ENCODE measurements around the gene DLGAP1. TPM values are rescaled to one million over a fixed set of nuclear protein-coding genes. Genes with fewer than 3 reads are reported as not detected.

Gene DLGAP1
- total RNA-seq, 6 experiments from 2014 or later = 0.19 to 1.3 (median 0.62) TPM

DNA sequence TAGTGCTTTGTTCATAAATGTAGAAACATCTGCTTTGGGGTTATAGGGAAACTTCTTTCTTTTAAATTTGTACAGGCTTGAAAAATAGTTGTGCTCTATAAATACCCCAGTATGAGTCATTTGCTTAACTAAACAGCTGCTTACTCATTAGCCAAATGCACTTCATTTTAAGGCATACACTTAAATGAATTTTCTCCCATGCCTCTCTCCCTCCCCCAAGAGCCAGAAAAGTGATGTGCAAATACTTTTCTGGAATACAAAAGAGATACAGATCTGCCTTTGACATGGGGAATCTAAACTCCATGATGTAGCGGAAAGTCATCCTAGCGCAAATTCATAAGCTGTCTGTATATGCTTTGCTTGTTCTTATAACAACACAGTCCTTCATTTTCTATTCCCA is 469.4 kb downstream of the DLGAP1 start:
- H3K27ac Mint-ChIP-seq = peak overlapping the region; percentile 87
- H3K4me1 Mint-ChIP-seq (ENCODE audit: low read depth) = peaks cover 62% of the 10 kb centered on the region
- 0 out of 2 replicates have a peak, but pooled peaks cover 7% of the 10 kb centered on the region for H3K36me3 Mint-ChIP-seq (ENCODE audit: low read depth)
- TF ChIP-seq, protein P1, sequence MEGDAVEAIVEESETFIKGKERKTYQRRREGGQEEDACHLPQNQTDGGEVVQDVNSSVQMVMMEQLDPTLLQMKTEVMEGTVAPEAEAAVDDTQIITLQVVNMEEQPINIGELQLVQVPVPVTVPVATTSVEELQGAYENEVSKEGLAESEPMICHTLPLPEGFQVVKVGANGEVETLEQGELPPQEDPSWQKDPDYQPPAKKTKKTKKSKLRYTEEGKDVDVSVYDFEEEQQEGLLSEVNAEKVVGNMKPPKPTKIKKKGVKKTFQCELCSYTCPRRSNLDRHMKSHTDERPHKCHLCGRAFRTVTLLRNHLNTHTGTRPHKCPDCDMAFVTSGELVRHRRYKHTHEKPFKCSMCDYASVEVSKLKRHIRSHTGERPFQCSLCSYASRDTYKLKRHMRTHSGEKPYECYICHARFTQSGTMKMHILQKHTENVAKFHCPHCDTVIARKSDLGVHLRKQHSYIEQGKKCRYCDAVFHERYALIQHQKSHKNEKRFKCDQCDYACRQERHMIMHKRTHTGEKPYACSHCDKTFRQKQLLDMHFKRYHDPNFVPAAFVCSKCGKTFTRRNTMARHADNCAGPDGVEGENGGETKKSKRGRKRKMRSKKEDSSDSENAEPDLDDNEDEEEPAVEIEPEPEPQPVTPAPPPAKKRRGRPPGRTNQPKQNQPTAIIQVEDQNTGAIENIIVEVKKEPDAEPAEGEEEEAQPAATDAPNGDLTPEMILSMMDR (IDR thresholded peaks at IDR 0.05) = no peak; the same call in 1 of the 2 replicates
- peak overlapping the region; percentile 53 for H3K4me3 Mint-ChIP-seq
- no peaks in the 10 kb centered on the region for H3K27me3 Mint-ChIP-seq (ENCODE audit: insufficient read depth)
- no peaks in the 10 kb centered on the region for H3K9me3 Mint-ChIP-seq
- DNase-seq = peak; percentile 91

DNA sequence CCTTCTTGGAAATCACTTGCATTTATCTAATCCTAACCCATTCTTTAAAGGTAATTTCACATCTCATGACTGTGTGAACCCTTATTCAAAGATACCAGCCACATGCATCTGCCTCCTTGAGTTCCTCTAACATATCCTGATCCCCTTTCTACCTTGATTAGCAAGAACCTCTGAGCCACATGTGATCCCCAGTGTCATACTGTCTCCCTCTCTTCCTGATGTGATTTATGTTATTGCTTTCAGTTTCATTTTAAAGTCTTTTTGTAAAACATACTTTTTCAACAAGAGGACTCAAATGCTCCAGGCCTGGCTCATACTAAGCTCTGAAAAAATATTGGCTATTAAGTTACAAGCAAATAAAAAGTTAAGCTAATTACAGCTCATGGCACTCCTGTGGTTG is 470.1 kb downstream of the DLGAP1 start:
- Mint-ChIP-seq H3K36me3 (ENCODE audit: low read depth) (0 out of 2 replicates have a peak, but pooled peaks cover 7% of the 10 kb centered on the region), H3K27ac (peak overlapping the region; percentile 87), H3K9me3 (no peaks in the 10 kb centered on the region), H3K27me3 (ENCODE audit: insufficient read depth) (peaks cover 1% of the 10 kb centered on the region; the same call in 1 of the 2 replicates), H3K4me3 (peak overlapping the region; percentile 53), H3K4me1 (ENCODE audit: low read depth) (peaks cover 62% of the 10 kb centered on the region)
- no peak for DNase-seq
- TF ChIP-seq, protein P1 (IDR thresholded peaks at IDR 0.05) = no peak

DNA sequence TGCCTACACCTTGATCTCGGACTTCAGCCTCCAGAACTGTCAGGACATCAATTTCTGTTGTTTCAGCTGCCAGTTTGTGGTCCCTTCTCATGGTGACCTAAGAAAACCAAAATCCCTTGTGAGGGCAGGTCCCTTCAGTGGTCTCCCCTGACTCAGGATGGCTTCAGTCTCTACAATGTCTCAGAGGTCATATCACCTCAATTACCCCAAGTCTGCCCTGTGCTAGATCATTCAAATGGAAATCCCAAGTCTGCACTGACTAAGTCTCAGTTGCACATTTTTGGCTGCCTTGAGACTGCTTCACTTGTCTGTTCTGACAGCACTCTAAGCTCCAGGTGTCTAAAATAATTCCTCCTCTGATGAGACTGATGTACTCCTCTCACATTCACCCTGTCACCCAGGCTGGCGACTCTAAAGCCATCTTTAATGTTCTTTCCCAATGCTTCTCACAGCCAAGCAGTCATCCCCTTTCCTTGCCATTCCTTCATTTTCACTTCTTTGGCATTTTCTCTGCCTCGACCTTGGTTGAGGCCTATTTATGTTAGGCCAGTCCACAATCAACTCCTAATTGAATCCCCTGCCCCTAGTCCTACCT is 470.8 kb downstream of the DLGAP1 start:
- Mint-ChIP-seq H3K27me3 (ENCODE audit: insufficient read depth) (peaks cover 1% of the 10 kb centered on the region; the same call in 1 of the 2 replicates), H3K36me3 (ENCODE audit: low read depth) (peaks cover 10% of the 10 kb centered on the region), H3K9me3 (peaks cover 4% of the 10 kb centered on the region), H3K4me1 (ENCODE audit: low read depth) (peaks cover 58% of the 10 kb centered on the region), H3K27ac (peak overlapping the region; percentile 87), H3K4me3 (peak overlapping the region; percentile 53)
- TF ChIP-seq, protein P1 (IDR thresholded peaks at IDR 0.05) = no peak
- DNase-seq = no peak

DNA sequence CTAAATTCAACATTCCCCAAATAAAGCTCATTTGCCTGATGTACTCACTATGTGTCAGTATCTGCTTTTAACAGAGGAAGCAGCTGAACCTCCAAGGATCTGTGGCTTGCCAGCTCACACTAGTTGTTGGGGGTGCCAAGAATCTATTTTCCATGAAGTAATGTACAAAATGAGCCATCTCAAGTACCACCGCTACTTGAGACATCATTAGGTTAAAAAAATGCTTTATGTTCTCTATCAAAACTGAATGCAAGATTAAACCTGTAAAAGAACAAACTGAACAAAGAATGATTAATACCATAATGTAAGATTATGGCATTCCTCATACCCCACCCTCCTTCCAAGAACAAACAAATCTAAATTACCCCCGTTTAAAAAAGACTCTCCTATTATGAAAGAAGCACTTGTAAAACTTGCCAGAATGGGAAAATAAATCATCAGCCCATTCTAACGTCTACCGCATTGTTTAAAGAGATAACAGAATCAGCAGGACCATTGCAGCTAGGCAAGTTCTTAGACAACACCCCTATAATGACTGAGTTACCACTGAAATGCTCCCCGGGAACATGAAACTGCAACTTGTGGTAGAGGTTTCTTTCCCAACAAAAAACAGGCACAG is 471.6 kb downstream of the DLGAP1 start:
- H3K27ac Mint-ChIP-seq = peak overlapping the region; percentile 87
- peak; percentile 92 for DNase-seq
- TF ChIP-seq, protein P1 (IDR thresholded peaks at IDR 0.05) = no peak
- H3K9me3 Mint-ChIP-seq = peaks cover 10% of the 10 kb centered on the region
- H3K4me3 Mint-ChIP-seq = peak overlapping the region; percentile 53
- H3K4me1 Mint-ChIP-seq (ENCODE audit: low read depth) = peaks cover 53% of the 10 kb centered on the region
- H3K36me3 Mint-ChIP-seq (ENCODE audit: low read depth) = peaks cover 17% of the 10 kb centered on the region
- peaks cover 1% of the 10 kb centered on the region; the same call in 1 of the 2 replicates for H3K27me3 Mint-ChIP-seq (ENCODE audit: insufficient read depth)

DNA sequence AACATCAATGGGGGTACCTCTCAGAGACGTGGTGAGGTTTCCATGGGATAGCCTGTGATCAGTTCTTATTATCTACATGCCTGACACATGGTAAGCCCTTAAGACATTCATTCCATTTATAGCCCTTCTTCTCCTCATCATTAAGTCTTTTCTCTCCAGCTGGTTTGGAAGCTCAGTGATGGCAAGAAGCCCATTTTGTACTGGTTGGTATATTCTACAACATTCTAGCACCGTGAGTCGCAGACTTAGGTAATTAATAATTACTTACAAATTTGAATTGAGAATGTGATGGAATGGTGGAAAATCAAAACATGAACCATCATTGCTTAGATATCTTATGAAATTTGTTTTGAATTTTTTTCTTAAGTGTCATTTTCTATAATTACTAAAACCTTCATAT is 472.6 kb downstream of the DLGAP1 start:
- Mint-ChIP-seq H3K27ac (no peak overlapping the region), H3K9me3 (peaks cover 14% of the 10 kb centered on the region), H3K4me1 (ENCODE audit: low read depth) (peaks cover 53% of the 10 kb centered on the region), H3K36me3 (ENCODE audit: low read depth) (peaks cover 21% of the 10 kb centered on the region), H3K4me3 (peak overlapping the region; percentile 1; the same call in 1 of the 2 replicates), H3K27me3 (ENCODE audit: insufficient read depth) (peaks cover 1% of the 10 kb centered on the region; the same call in 1 of the 2 replicates)
- peak; percentile 23 for DNase-seq
- TF ChIP-seq, protein P1 (IDR thresholded peaks at IDR 0.05) = no peak

All from HFFc6 (cell line).